Keratinocyte (primary cell): Measurements from ENCODE around the gene HLA-C. TPM values are rescaled to one million over a fixed set of nuclear protein-coding genes. Genes with fewer than 3 reads are reported as not detected.
"Not testable (repeated sequence)": the region's sequence is repeated elsewhere in the genome, so short reads cannot be mapped to it uniquely, and the experiment has no call there.

Experiments
- DNase-seq: peaks from one replicate; pipeline ENCODE4 v3.0.0-alpha.2; 2011; ENCODE audit warnings: low read depth, missing footprints, low spot score
- FAIRE-seq: peaks from 2 replicates; lab custom pipeline; 2011; peaks lifted over from hg19 to GRCh38; lab: Jason Lieb, UNC
- H2AFZ ChIP-seq: 2 replicates; pipeline ENCODE4 v1.6.0; 2012; ENCODE audit warnings: low read length, control low read depth, inconsistent platforms; ENCODE audit not compliant: control insufficient read depth
- H3K27ac ChIP-seq: 2 replicates; pipeline ENCODE4 v1.5.1; 2011; ENCODE audit warnings: low read length; ENCODE audit not compliant: control insufficient read depth, insufficient read depth
- H3K27me3 ChIP-seq: 3 replicates; pipeline ENCODE4 v1.6.0; 2011; ENCODE audit warnings: low read length; ENCODE audit not compliant: control insufficient read depth, insufficient read depth; ENCODE audit errors: extremely low read depth
- H3K36me3 ChIP-seq, 2 experiments: 2 replicates in 1 of 2; 3 replicates in 1 of 2; pipeline ENCODE4 v1.5.1; 2011; ENCODE audit warnings: low read length in 2 of 2, mild to moderate bottlenecking in 1 of 2; ENCODE audit not compliant: control insufficient read depth in 2 of 2, insufficient read depth in 2 of 2; ENCODE audit errors: extremely low read depth in 1 of 2
- H3K4me1 ChIP-seq: 3 replicates; pipeline ENCODE4 v1.5.1; 2011; ENCODE audit warnings: low read length; ENCODE audit not compliant: control insufficient read depth, insufficient read depth; ENCODE audit errors: extremely low read depth
- H3K4me2 ChIP-seq: 3 replicates; pipeline ENCODE4 v1.6.0; 2011; ENCODE audit warnings: low read depth, low read length; ENCODE audit not compliant: control insufficient read depth, insufficient read depth; ENCODE audit errors: extremely low read depth
- H3K4me3 ChIP-seq, 3 experiments: fragments of 200-600 bp in 1 of 3; sonication (generic) in 1 of 3; 2 replicates in 2 of 3; 3 replicates in 1 of 3; pipeline ENCODE4 v1.5.1; 2011 to 2016; ENCODE audit warnings: low read length in 3 of 3, mild to moderate bottlenecking in 3 of 3, control low read depth in 2 of 3, inconsistent platforms in 1 of 3, low read depth in 1 of 3, mixed read lengths in 1 of 3, mixed run types in 1 of 3, moderate library complexity in 1 of 3; ENCODE audit not compliant: control insufficient read depth in 2 of 3, insufficient read depth in 2 of 3; ENCODE audit errors: extremely low read depth in 1 of 3
- H3K79me2 ChIP-seq: 2 replicates; pipeline ENCODE4 v1.6.0; 2012; ENCODE audit warnings: low read length; ENCODE audit not compliant: control insufficient read depth, insufficient read depth
- H3K9ac ChIP-seq: 3 replicates; pipeline ENCODE4 v1.6.0; 2011; ENCODE audit warnings: low read length; ENCODE audit not compliant: control insufficient read depth, insufficient read depth; ENCODE audit errors: extremely low read depth
- H3K9me1 ChIP-seq: 3 replicates; pipeline ENCODE4 v1.6.0; 2011; ENCODE audit warnings: low read length; ENCODE audit not compliant: control insufficient read depth, insufficient read depth; ENCODE audit errors: extremely low read depth
- H3K9me3 ChIP-seq: 2 replicates; pipeline ENCODE4 v1.5.1; 2012; ENCODE audit warnings: low read depth, low read length; ENCODE audit not compliant: control insufficient read depth
- H4K20me1 ChIP-seq: 3 replicates; pipeline ENCODE4 v1.6.0; 2011; ENCODE audit warnings: low read length; ENCODE audit not compliant: control insufficient read depth, insufficient read depth; ENCODE audit errors: extremely low read depth
- CTCF ChIP-seq, 3 experiments: IDR thresholded peaks in 1 of 3; conservative IDR thresholded peaks in 1 of 3; optimal IDR thresholded peaks in 1 of 3; 2 replicates in 2 of 3; 3 replicates in 1 of 3; pipeline versions ENCODE3 to v1.5.1; 2011; ENCODE audit warnings: low read length in 3 of 3, mild to moderate bottlenecking in 3 of 3, moderate library complexity in 2 of 3, control low read depth in 1 of 3, inconsistent platforms in 1 of 3; ENCODE audit not compliant: insufficient read depth in 2 of 3; ENCODE audit errors: extremely low read depth in 1 of 3
- EZH2 ChIP-seq: IDR thresholded peaks from one replicate; pipeline ENCODE4 v1.6.1; 2012; ENCODE audit warnings: inconsistent platforms, mild to moderate bottlenecking, low read length, moderate library complexity
- dilution Hi-C: fragments of 300-500 bp; cut with MboI; formaldehyde crosslinking; loops from one replicate; pipeline ENCODE4 v1.7.0; 2020; ENCODE audit warnings: low sequenced_read_pairs; ENCODE audit not compliant: extremely low pct_ligation_motif_present
- polyA plus RNA-seq, 5 experiments: library from polyadenylated mRNA; depleted of rRNA in 3 of 5; stranded (reverse) in 3 of 5; stranded (forward) in 1 of 5; unstranded in 1 of 5; fragments of >200 nt; gene quantifications; 1 replicate in 1 of 5; 2 replicates in 3 of 5; 3 replicates in 1 of 5; pipeline versions ENCODE4 v1.2.1 to v1.2.3, GENCODE V29; 2011 to 2012; ENCODE audit warnings: missing spikeins in 2 of 5, low read depth in 1 of 5, low replicate concordance in 1 of 5

Gene HLA-C
- polyA plus RNA-seq, 1 donor (not counting 4 experiments of a cell fraction or from before 2014, with no cell fraction given): 330 TPM

GRCh38 chr6:31266567-31267360 lies 5.1 kb downstream of the HLA-C start:
- Histone ChIP-seq H3K36me3 (peaks cover 12 to 14% of the 10 kb centered on the region in 2 experiments), H3K4me3 (no peak overlapping the region), H2AFZ (no peak overlapping the region), H3K9me1 (peaks cover 2% of the 10 kb centered on the region), H3K27me3 (no peaks in the 10 kb centered on the region), H4K20me1 (no peaks in the 10 kb centered on the region), H3K9ac (no peak overlapping the region), H3K9me3 (no peaks in the 10 kb centered on the region), H3K4me2 (no peak overlapping the region), H3K4me1 (peaks cover 5% of the 10 kb centered on the region), H3K27ac (no peak overlapping the region), H3K79me2 (peaks cover 6% of the 10 kb centered on the region)
- DNase-seq: no peak
- dilution Hi-C loops: no loop called here
- TF ChIP-seq CTCF (optimal IDR thresholded peaks at IDR 0.05 in 1 of 3, IDR thresholded peaks at IDR 0.05 in 1 of 3, conservative IDR thresholded peaks at IDR 0.05 in 1 of 3; ENCODE audit: extremely low read depth in 1 of 3, insufficient read depth in 2 of 3, low read length in 3 of 3): no peak
- TF ChIP-seq EZH2: no peak
- no peak for FAIRE-seq

GRCh38 chr6:31265926-31266325 lies 6.0 kb downstream of the HLA-C start:
- no peaks in the 10 kb centered on the region for H4K20me1 ChIP-seq
- DNase-seq: no peak
- no peak overlapping the region for H3K4me3 ChIP-seq
- no peaks in the 10 kb centered on the region for H3K9me3 ChIP-seq
- dilution Hi-C loops: no loop called here
- peaks cover 5% of the 10 kb centered on the region for H3K4me1 ChIP-seq
- no peak overlapping the region for H2AFZ ChIP-seq
- peaks cover 2% of the 10 kb centered on the region for H3K9me1 ChIP-seq
- H3K9ac ChIP-seq: no peak overlapping the region
- H3K27ac ChIP-seq: no peak overlapping the region
- peaks cover 6% of the 10 kb centered on the region for H3K79me2 ChIP-seq
- H3K4me2 ChIP-seq: no peak overlapping the region
- TF ChIP-seq EZH2 (no peak), CTCF (optimal IDR thresholded peaks at IDR 0.05 in 1 of 3, IDR thresholded peaks at IDR 0.05 in 1 of 3, conservative IDR thresholded peaks at IDR 0.05 in 1 of 3; ENCODE audit: extremely low read depth in 1 of 3, insufficient read depth in 2 of 3, low read length in 3 of 3) (no peak)
- H3K27me3 ChIP-seq: no peaks in the 10 kb centered on the region
- peaks cover 12 to 14% of the 10 kb centered on the region in 2 experiments for H3K36me3 ChIP-seq
- FAIRE-seq: no peak

GRCh38 chr6:31263346-31263933 lies 8.5 kb downstream of the HLA-C start:
- H3K4me3 ChIP-seq, H3K36me3 ChIP-seq, H3K9ac ChIP-seq, H3K9me3 ChIP-seq, dilution Hi-C loops, H3K4me1 ChIP-seq, H3K79me2 ChIP-seq, H3K27ac ChIP-seq, DNase-seq, H2AFZ ChIP-seq, H4K20me1 ChIP-seq, H3K4me2 ChIP-seq, FAIRE-seq, H3K27me3 ChIP-seq, H3K9me1 ChIP-seq: not testable (repeated sequence)
